Measurements from ENCODE around the gene HS6ST3.

GRCh38 chr13:96481482-96481881 is 391.6 kb downstream of the HS6ST3 start:
- TF ChIP-seq, protein P1, sequence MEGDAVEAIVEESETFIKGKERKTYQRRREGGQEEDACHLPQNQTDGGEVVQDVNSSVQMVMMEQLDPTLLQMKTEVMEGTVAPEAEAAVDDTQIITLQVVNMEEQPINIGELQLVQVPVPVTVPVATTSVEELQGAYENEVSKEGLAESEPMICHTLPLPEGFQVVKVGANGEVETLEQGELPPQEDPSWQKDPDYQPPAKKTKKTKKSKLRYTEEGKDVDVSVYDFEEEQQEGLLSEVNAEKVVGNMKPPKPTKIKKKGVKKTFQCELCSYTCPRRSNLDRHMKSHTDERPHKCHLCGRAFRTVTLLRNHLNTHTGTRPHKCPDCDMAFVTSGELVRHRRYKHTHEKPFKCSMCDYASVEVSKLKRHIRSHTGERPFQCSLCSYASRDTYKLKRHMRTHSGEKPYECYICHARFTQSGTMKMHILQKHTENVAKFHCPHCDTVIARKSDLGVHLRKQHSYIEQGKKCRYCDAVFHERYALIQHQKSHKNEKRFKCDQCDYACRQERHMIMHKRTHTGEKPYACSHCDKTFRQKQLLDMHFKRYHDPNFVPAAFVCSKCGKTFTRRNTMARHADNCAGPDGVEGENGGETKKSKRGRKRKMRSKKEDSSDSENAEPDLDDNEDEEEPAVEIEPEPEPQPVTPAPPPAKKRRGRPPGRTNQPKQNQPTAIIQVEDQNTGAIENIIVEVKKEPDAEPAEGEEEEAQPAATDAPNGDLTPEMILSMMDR (IDR thresholded peaks at IDR 0.05), result no peak
- TF ChIP-seq ZNF423 (CRISPR knock-in tag; IDR thresholded peaks at IDR 0.05), result no peak

Data from WTC11 (cell line).